OCI-LY3 (cell line): Measurements from ENCODE around the gene PLD1.

Source experiments
- H2AFZ ChIP-seq: fragments of 200-600, 300-600 bp; shearing (Covaris generic); 2 replicates; pipeline ENCODE4 v1.6.0; 2014; ENCODE audit warnings: antibody characterized with exemption, low read depth, low read length
- H3K27ac ChIP-seq: fragments of 200-600, 300-600 bp; sonication (generic); 2 replicates; pipeline ENCODE4 v1.5.1; 2014; ENCODE audit warnings: mild to moderate bottlenecking, low read length, moderate library complexity, mixed read lengths
- H3K27me3 ChIP-seq: fragments of 200-600, 300-600 bp; sonication (generic); 2 replicates; pipeline ENCODE4 v1.6.1; 2014; ENCODE audit warnings: low read depth, low read length, mixed read lengths
- H3K36me3 ChIP-seq: fragments of 200-600, 300-600 bp; sonication (generic); replicated peaks from 2 replicates; pipeline ENCODE3; 2014; ENCODE audit warnings: low read depth, low read length, mixed read lengths
- H3K4me1 ChIP-seq: fragments of 300-600, 200-600 bp; sonication (generic); 2 replicates; pipeline ENCODE4 v1.6.1; 2014; ENCODE audit warnings: low read length, mixed read lengths
- H3K4me2 ChIP-seq: fragments of 200-600, 300-600 bp; sonication (generic); 2 replicates; pipeline ENCODE4 v1.6.1; 2014; ENCODE audit warnings: low read length, mixed read lengths
- H3K4me3 ChIP-seq: fragments of 300-600, 200-600 bp; sonication (generic); 2 replicates; pipeline ENCODE4 v1.5.1; 2014; ENCODE audit warnings: antibody characterized with exemption, mild to moderate bottlenecking, low read length, moderate library complexity
- H3K79me2 ChIP-seq: fragments of 300-600, 200-600 bp; shearing (Covaris generic); 2 replicates; pipeline ENCODE4 v1.6.1; 2014; ENCODE audit warnings: mild to moderate bottlenecking, low read length, mixed read lengths
- H3K9ac ChIP-seq: fragments of 300-600, 200-600 bp; shearing (Covaris generic); 2 replicates; pipeline ENCODE4 v1.6.0; 2014; ENCODE audit warnings: mild to moderate bottlenecking, low read length, moderate library complexity
- H3K9me3 ChIP-seq: fragments of 200-600, 300-600 bp; shearing (Covaris generic); 2 replicates; pipeline ENCODE4 v1.6.1; 2014; ENCODE audit warnings: low read length, mixed read lengths; ENCODE audit not compliant: insufficient read depth
- H4K20me1 ChIP-seq: fragments of 200-600, 300-600 bp; sonication (generic); 2 replicates; pipeline ENCODE4 v1.6.1; 2016; ENCODE audit warnings: low read length, mixed read lengths; ENCODE audit not compliant: insufficient read depth
- EZH2phosphoT487 ChIP-seq: fragments of 200-600 bp; shearing (Covaris generic); IDR thresholded peaks from 2 replicates; pipeline ENCODE4 v1.6.1; 2018; ENCODE audit warnings: antibody characterized with exemption, mixed run types, low read depth
- TF ChIP-seq, protein P1 (sequence below): fragments of 200-600, 300-600 bp; sonication (generic); IDR thresholded peaks from 2 replicates; pipeline ENCODE4 v1.5.1; 2014; ENCODE audit warnings: antibody characterized with exemption, low read length, low read depth

Gene PLD1

DNA sequence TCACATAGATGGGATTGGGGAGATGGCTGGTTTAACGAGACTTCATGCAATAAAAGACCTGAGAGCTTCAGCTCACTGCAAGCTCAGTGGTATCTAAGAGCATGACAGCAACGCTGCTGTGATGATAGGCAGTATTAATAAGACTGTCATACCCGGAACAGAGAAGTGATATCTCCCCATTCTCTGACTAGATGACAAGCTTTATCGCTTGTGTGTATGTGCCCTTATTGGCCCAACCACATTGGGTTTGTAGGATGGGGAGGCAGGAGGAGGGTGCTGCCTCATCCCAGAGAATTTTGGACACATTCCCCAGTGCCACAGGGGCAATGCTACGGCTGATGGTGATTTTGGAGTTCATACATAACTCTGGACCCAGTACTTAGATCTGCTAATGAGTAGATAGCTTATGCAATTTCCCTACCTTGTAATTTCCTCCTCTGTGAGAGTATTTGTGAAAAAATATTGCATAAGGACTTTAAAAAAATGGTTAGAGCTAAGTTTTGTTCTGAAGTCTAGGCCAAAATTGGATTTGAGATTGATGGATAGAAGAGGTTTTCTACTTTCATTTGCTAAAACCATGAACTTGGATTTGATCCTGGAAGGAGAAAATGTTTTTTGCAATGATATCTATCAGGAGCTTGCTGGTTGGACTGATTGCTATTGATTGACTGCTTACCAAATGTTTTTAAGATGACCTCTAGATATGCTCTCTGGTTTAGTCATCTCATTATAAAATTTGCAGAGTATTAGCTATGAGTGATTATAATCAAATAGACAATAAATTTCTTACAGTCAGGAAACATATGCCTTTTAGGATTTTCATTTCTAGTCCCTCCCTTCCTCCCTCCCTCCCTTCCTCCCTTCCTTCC lies 18.9 kb upstream of the PLD1 start:
- Histone ChIP-seq H2AFZ (no peak overlapping the region), H3K36me3 (no peaks in the 10 kb centered on the region), H3K79me2 (no peaks in the 10 kb centered on the region), H3K4me2 (no peak overlapping the region), H3K27me3 (peaks cover 18% of the 10 kb centered on the region; the same call in 1 of the 2 replicates), H3K9ac (no peak overlapping the region), H3K4me3 (no peak overlapping the region), H3K4me1 (no peaks in the 10 kb centered on the region), H3K9me3 (no peaks in the 10 kb centered on the region), H4K20me1 (no peaks in the 10 kb centered on the region), H3K27ac (no peak overlapping the region)
- no peak for TF ChIP-seq EZH2phosphoT487
- TF ChIP-seq, protein P1, sequence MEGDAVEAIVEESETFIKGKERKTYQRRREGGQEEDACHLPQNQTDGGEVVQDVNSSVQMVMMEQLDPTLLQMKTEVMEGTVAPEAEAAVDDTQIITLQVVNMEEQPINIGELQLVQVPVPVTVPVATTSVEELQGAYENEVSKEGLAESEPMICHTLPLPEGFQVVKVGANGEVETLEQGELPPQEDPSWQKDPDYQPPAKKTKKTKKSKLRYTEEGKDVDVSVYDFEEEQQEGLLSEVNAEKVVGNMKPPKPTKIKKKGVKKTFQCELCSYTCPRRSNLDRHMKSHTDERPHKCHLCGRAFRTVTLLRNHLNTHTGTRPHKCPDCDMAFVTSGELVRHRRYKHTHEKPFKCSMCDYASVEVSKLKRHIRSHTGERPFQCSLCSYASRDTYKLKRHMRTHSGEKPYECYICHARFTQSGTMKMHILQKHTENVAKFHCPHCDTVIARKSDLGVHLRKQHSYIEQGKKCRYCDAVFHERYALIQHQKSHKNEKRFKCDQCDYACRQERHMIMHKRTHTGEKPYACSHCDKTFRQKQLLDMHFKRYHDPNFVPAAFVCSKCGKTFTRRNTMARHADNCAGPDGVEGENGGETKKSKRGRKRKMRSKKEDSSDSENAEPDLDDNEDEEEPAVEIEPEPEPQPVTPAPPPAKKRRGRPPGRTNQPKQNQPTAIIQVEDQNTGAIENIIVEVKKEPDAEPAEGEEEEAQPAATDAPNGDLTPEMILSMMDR = no peak

DNA sequence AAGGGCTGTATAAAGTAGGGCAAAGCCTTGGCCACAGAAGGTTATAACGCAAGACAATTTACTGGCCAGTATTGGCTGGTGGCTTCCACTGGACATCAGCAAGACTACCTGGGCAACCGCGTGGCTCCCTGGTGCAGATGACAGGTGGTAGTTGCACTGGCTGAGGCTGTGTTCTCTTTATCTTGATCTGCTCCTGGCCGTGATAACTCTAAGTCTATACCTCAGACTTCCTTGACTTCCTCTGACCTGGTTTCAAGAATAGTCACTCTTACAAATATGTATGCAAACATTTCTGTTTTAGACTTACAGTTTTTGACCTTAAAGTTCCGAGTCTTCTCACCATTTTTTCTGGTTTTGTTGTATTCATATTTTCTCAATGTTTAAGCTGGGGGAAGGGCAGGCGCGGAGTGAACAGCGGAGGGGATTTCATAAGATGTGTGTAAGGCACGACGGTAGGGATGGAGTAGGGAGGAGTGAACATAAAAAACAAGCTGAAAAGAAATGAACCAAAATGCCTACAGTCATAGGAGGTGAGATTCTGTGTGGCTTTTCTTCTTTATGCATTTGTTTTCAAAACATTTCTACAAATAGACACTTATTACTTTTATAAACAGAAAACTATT lies 17.7 kb upstream of the PLD1 start:
- no peak for TF ChIP-seq EZH2phosphoT487
- TF ChIP-seq, protein P1 = no peak
- Histone ChIP-seq H3K27ac (no peak overlapping the region), H4K20me1 (no peaks in the 10 kb centered on the region), H2AFZ (no peak overlapping the region), H3K4me2 (no peak overlapping the region), H3K4me3 (no peak overlapping the region), H3K9me3 (no peaks in the 10 kb centered on the region), H3K9ac (no peak overlapping the region), H3K4me1 (no peaks in the 10 kb centered on the region), H3K36me3 (no peaks in the 10 kb centered on the region), H3K79me2 (no peaks in the 10 kb centered on the region), H3K27me3 (peaks cover 18% of the 10 kb centered on the region; the same call in 1 of the 2 replicates)

DNA sequence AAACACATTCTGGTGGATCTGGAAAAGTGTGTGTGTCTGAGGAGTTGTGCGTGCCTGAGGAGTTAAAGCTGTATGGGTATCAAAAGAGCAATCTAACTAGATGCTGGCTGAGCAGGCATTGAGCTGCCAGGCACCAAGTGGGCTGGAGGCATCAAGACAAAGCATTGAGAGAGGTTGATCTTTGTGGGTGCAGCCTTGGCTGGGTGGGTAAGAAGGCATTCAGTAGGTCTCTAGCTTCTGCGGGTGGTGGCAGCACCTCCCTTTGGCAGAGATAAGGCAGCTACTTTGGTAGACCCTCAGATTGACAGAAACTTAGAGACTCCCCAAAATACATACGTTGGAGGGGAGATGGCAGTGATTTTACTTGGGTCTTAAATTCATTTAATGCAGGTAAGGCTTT lies 17.1 kb upstream of the PLD1 start:
- no peak overlapping the region for H3K4me3 ChIP-seq
- no peaks in the 10 kb centered on the region for H3K36me3 ChIP-seq
- H3K9ac ChIP-seq = no peak overlapping the region
- no peaks in the 10 kb centered on the region for H3K79me2 ChIP-seq
- H3K4me2 ChIP-seq = no peak overlapping the region
- H2AFZ ChIP-seq = no peak overlapping the region
- no peaks in the 10 kb centered on the region for H3K4me1 ChIP-seq
- H3K27ac ChIP-seq = no peak overlapping the region
- peaks cover 18% of the 10 kb centered on the region; the same call in 1 of the 2 replicates for H3K27me3 ChIP-seq
- TF ChIP-seq, protein P1 = no peak
- TF ChIP-seq EZH2phosphoT487 = no peak
- H4K20me1 ChIP-seq = no peaks in the 10 kb centered on the region
- H3K9me3 ChIP-seq = no peaks in the 10 kb centered on the region

GRCh38 chr3:171825222-171825828 lies 15.0 kb upstream of the PLD1 start:
- no peak overlapping the region for H3K9ac ChIP-seq
- H3K79me2 ChIP-seq = no peaks in the 10 kb centered on the region
- no peak overlapping the region for H3K4me3 ChIP-seq
- H3K4me1 ChIP-seq = no peaks in the 10 kb centered on the region
- H4K20me1 ChIP-seq = no peaks in the 10 kb centered on the region
- no peak overlapping the region for H2AFZ ChIP-seq
- H3K27me3 ChIP-seq = peaks cover 21% of the 10 kb centered on the region; the same call in 1 of the 2 replicates
- H3K9me3 ChIP-seq = no peaks in the 10 kb centered on the region
- no peaks in the 10 kb centered on the region for H3K36me3 ChIP-seq
- no peak overlapping the region for H3K4me2 ChIP-seq
- H3K27ac ChIP-seq = no peak overlapping the region
- no peak for TF ChIP-seq EZH2phosphoT487
- TF ChIP-seq, protein P1 = no peak
